Measurements from ENCODE around the gene JMJD8.
A peak's percentile ranks its signal among the peaks of the same experiment; 100 is the strongest.

DNA sequence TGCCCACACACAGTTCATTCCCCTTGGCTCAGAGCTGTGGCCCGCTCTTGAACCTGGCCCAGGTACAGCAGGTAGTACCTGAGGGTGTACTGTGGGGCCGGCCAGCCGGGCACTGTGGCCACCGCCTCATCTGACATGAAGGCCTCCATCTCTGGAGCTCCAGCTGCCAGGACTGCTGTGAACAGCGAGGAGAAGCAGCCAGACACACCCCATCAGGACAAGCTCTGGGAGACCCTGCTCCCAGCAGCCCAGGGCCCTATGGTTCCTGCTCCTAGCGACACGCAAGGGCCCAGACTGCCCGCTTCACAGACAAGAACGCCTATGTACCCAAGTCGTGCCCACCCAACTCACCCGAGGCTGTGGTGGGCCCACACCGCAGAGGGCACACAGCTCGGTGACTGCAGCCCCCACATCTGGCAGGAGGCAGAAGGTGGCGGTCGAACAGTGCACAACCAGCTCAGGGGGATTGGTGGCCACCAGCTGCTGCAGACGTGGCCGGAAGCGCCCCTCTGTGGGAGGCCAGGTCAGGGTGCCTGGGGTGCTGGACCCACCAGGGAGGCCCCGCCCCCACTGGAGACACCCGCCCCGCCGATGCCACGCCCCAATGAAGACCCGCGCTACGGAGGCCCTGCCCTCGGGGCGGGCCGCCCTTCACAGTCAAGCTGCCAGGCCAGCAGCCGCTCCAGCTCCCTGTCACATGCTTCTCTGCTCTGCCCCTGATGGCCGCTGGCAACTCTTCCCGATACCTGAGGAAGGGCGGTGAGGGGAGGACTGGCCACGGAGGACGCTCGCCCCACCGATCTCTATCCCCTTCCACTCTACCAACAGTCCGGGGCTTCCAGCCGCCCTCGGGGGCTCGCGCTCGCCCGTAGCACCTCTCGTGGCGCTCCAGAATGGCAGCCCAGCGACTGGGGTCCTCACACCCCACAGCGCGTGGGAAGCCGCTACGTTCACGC lies 5.0 kb downstream of the JMJD8 start:
- TF ChIP-seq, protein P1, sequence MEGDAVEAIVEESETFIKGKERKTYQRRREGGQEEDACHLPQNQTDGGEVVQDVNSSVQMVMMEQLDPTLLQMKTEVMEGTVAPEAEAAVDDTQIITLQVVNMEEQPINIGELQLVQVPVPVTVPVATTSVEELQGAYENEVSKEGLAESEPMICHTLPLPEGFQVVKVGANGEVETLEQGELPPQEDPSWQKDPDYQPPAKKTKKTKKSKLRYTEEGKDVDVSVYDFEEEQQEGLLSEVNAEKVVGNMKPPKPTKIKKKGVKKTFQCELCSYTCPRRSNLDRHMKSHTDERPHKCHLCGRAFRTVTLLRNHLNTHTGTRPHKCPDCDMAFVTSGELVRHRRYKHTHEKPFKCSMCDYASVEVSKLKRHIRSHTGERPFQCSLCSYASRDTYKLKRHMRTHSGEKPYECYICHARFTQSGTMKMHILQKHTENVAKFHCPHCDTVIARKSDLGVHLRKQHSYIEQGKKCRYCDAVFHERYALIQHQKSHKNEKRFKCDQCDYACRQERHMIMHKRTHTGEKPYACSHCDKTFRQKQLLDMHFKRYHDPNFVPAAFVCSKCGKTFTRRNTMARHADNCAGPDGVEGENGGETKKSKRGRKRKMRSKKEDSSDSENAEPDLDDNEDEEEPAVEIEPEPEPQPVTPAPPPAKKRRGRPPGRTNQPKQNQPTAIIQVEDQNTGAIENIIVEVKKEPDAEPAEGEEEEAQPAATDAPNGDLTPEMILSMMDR (IDR thresholded peaks at IDR 0.05 in 2 of 3, conservative IDR thresholded peaks at IDR 0.05 in 1 of 3; ENCODE audit: borderline replicate concordance in 1 of 3, insufficient read depth in 1 of 3, low read depth in 2 of 3, low read length in 2 of 3), result no peak
- TF ChIP-seq EZH2 (IDR thresholded peaks at IDR 0.05) (no peak), SRF (IDR thresholded peaks at IDR 0.05; ENCODE audit: low read depth) (no peak), POLR2A (IDR thresholded peaks at IDR 0.05; ENCODE audit: borderline replicate concordance, extremely low read depth, insufficient read depth, insufficient read length) (no peak), SIN3A (IDR thresholded peaks at IDR 0.05; ENCODE audit: low read depth) (no peak), YY1 (IDR thresholded peaks at IDR 0.05; ENCODE audit: extremely low read depth, insufficient replicate concordance, low read depth, low read length) (no peak), ELF1 (IDR thresholded peaks at IDR 0.05; ENCODE audit: borderline replicate concordance, low read depth) (no peak), RAD21 (IDR thresholded peaks at IDR 0.05; ENCODE audit: low read depth) (no peak), ZFX (IDR thresholded peaks at IDR 0.05) (no peak), ZNF274 (IDR thresholded peaks at IDR 0.05; ENCODE audit: low read depth, low read length) (no peak), POLR2AphosphoS5 (IDR thresholded peaks at IDR 0.05; ENCODE audit: low read depth, low read length) (peak; percentile 41; the same call in 1 of the 2 replicates)
- TF ChIP-seq, protein P2, sequence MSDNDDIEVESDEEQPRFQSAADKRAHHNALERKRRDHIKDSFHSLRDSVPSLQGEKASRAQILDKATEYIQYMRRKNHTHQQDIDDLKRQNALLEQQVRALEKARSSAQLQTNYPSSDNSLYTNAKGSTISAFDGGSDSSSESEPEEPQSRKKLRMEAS (IDR thresholded peaks at IDR 0.05), result no peak
- TF ChIP-seq, protein P3, sequence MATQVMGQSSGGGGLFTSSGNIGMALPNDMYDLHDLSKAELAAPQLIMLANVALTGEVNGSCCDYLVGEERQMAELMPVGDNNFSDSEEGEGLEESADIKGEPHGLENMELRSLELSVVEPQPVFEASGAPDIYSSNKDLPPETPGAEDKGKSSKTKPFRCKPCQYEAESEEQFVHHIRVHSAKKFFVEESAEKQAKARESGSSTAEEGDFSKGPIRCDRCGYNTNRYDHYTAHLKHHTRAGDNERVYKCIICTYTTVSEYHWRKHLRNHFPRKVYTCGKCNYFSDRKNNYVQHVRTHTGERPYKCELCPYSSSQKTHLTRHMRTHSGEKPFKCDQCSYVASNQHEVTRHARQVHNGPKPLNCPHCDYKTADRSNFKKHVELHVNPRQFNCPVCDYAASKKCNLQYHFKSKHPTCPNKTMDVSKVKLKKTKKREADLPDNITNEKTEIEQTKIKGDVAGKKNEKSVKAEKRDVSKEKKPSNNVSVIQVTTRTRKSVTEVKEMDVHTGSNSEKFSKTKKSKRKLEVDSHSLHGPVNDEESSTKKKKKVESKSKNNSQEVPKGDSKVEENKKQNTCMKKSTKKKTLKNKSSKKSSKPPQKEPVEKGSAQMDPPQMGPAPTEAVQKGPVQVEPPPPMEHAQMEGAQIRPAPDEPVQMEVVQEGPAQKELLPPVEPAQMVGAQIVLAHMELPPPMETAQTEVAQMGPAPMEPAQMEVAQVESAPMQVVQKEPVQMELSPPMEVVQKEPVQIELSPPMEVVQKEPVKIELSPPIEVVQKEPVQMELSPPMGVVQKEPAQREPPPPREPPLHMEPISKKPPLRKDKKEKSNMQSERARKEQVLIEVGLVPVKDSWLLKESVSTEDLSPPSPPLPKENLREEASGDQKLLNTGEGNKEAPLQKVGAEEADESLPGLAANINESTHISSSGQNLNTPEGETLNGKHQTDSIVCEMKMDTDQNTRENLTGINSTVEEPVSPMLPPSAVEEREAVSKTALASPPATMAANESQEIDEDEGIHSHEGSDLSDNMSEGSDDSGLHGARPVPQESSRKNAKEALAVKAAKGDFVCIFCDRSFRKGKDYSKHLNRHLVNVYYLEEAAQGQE (IDR thresholded peaks at IDR 0.05; ENCODE audit: low read depth), result no peak
- TF ChIP-seq, protein P4, sequence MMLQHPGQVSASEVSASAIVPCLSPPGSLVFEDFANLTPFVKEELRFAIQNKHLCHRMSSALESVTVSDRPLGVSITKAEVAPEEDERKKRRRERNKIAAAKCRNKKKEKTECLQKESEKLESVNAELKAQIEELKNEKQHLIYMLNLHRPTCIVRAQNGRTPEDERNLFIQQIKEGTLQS (IDR thresholded peaks at IDR 0.05), result no peak

Measured in HCT116 (cell line).